HCT116 (cell line): ENCODE data around the gene GALNT17. TPM values are rescaled to one million over a fixed set of nuclear protein-coding genes. Genes with fewer than 3 reads are reported as not detected.

Experiments
- ATAC-seq: fragments of 200-7000 bp; cut with Tn5 transposase; 2 replicates; pipeline ENCODE4 v1.9.1; 2020; ENCODE audit warnings: mild to moderate bottlenecking, moderate library complexity
- BruUV-seq: library from RNA; stranded (reverse); fragments of 400-500 nt; replicated peaks from 2 replicates; lab custom pipeline; 2021; lab: Mats Ljungman, UMichigan
- CTCF ChIA-PET: fragments of 300-600 bp; sonication (Branson Sonifier 250); formaldehyde crosslinking; loops from one replicate; lab custom pipeline; 2021; ENCODE audit warnings: antibody characterized with exemption; lab: Charles Lee
- POLR2A ChIA-PET: fragments of 300-600, 350-600 bp; sonication (Branson Sonifier 250); formaldehyde crosslinking; loops from one replicate; lab custom pipeline; 2021; ENCODE audit warnings: antibody characterized with exemption; lab: Charles Lee
- RAD21 ChIA-PET, 2 experiments: fragments of 300-600 bp; sonication (Branson Sonifier 250); formaldehyde crosslinking; loops; one replicate each; lab custom pipeline; 2023; ENCODE audit warnings: low total read pairs in 2 of 2; ENCODE audit not compliant: uncharacterized antibody in 2 of 2, unreplicated experiment in 2 of 2, low non-redundant PET in 1 of 2; lab: Charles Lee
- DNase-seq: peaks from one replicate; pipeline ENCODE4 v3.0.0-alpha.2; 2010; ENCODE audit warnings: low read depth, low spot score
- H2AFZ ChIP-seq: fragments of 200-600 bp; shearing (Covaris generic), sonication (generic); 2 replicates; pipeline ENCODE4 v1.6.1; 2017; ENCODE audit warnings: low read depth, mixed run types, mixed read lengths, antibody characterized with exemption, low read length; ENCODE audit not compliant: poor library complexity, severe bottlenecking
- H3K27ac ChIP-seq: 2 replicates; pipeline ENCODE4 v1.5.1; 2012; ENCODE audit warnings: low read depth, low read length
- H3K27me3 ChIP-seq: fragments of 200-600 bp; sonication (generic); 2 replicates; pipeline ENCODE4 v1.6.1; 2016; ENCODE audit warnings: mixed run types, low read length, mixed read lengths; ENCODE audit not compliant: insufficient read depth
- H3K36me3 ChIP-seq, 2 experiments: fragments of 200-500 bp in 1 of 2; fragments of 200-600 bp in 1 of 2; sonication (Bioruptor generic) in 1 of 2; sonication (generic) in 1 of 2; 2 replicates each; pipeline versions ENCODE4 v1.5.1 to v1.6.1; 2014 to 2016; ENCODE audit warnings: low read length in 2 of 2, inconsistent platforms in 1 of 2, mixed read lengths in 1 of 2, mixed run types in 1 of 2; ENCODE audit not compliant: insufficient read depth in 2 of 2, control insufficient read depth in 1 of 2
- H3K4me1 ChIP-seq, 2 experiments: fragments of 200-600 bp in 1 of 2; sonication (generic) in 1 of 2; 2 replicates each; pipeline versions ENCODE4 v1.5.1 to v1.6.1; 2012 to 2017; ENCODE audit warnings: low read length in 2 of 2, inconsistent platforms in 1 of 2, mild to moderate bottlenecking in 1 of 2, mixed read lengths in 1 of 2, mixed run types in 1 of 2, moderate library complexity in 1 of 2; ENCODE audit not compliant: insufficient read depth in 2 of 2, control insufficient read depth in 1 of 2
- H3K4me2 ChIP-seq: fragments of 200-600 bp; sonication (generic); 2 replicates; pipeline ENCODE4 v1.6.1; 2017; ENCODE audit warnings: mixed run types, low read length, mixed read lengths
- H3K4me3 ChIP-seq, 2 experiments: fragments of 200-600 bp in 1 of 2; sonication (generic) in 1 of 2; replicated peaks in 1 of 2; 2 replicates each; pipeline ENCODE4 v1.5.1; 2011 to 2016; ENCODE audit warnings: low read length in 2 of 2, control low read depth in 1 of 2, low read depth in 1 of 2, mild to moderate bottlenecking in 1 of 2, mixed read lengths in 1 of 2, mixed run types in 1 of 2
- H3K79me2 ChIP-seq: fragments of 200-600 bp; sonication (generic); 2 replicates; pipeline ENCODE4 v1.6.1; 2017; ENCODE audit warnings: mild to moderate bottlenecking, mixed run types, low read length, moderate library complexity, mixed read lengths; ENCODE audit not compliant: insufficient read depth
- H3K9ac ChIP-seq: fragments of 200-600 bp; sonication (generic); 2 replicates; pipeline ENCODE4 v1.6.1; 2016; ENCODE audit warnings: low read length, mixed read lengths
- H3K9me2 ChIP-seq: fragments of 200-600 bp; sonication (generic), shearing (Covaris generic); 2 replicates; pipeline ENCODE4 v1.6.1; 2017; ENCODE audit warnings: mixed run types, mild to moderate bottlenecking, moderate library complexity; ENCODE audit not compliant: insufficient read depth
- H3K9me3 ChIP-seq, 2 experiments: fragments of 200-500 bp in 1 of 2; fragments of 200-600 bp in 1 of 2; sonication (Bioruptor generic) in 1 of 2; sonication (generic) in 1 of 2; 2 replicates each; pipeline ENCODE4 v1.6.1; 2014 to 2017; ENCODE audit warnings: low read length in 2 of 2, mixed read lengths in 2 of 2, inconsistent platforms in 1 of 2, low read depth in 1 of 2, mild to moderate bottlenecking in 1 of 2, mixed run types in 1 of 2, moderate library complexity in 1 of 2; ENCODE audit not compliant: control insufficient read depth in 1 of 2, insufficient read depth in 1 of 2
- H4K20me1 ChIP-seq: fragments of 200-600 bp; sonication (generic), shearing (Covaris generic); 2 replicates; pipeline ENCODE4 v1.6.1; 2017; ENCODE audit warnings: mixed run types, mild to moderate bottlenecking, moderate library complexity; ENCODE audit not compliant: insufficient read depth
- CEBPB ChIP-seq: IDR thresholded peaks from 2 replicates; pipeline ENCODE4 v1.6.1; 2012; ENCODE audit warnings: low read depth
- EZH2 ChIP-seq: fragments of 200-600 bp; sonication (generic); IDR thresholded peaks from 2 replicates; pipeline ENCODE4 v1.6.1; 2017; ENCODE audit warnings: antibody characterized with exemption, mixed run types
- EZH2phosphoT487 ChIP-seq: fragments of 200-600 bp; IDR thresholded peaks from 2 replicates; pipeline ENCODE4 v1.6.1; 2018; ENCODE audit warnings: antibody characterized with exemption, borderline replicate concordance
- FOSL1 ChIP-seq: IDR thresholded peaks from 2 replicates; pipeline ENCODE4 v1.6.1; 2012; ENCODE audit warnings: low read depth
- POLR2A ChIP-seq: IDR thresholded peaks from 2 replicates; pipeline ENCODE4 v1.7.0; 2011; ENCODE audit warnings: borderline replicate concordance; ENCODE audit not compliant: insufficient read depth, insufficient read length; ENCODE audit errors: extremely low read depth
- POLR2AphosphoS5 ChIP-seq: IDR thresholded peaks from 2 replicates; pipeline ENCODE4 v1.6.1; 2011; ENCODE audit warnings: mild to moderate bottlenecking, low read depth, low read length, moderate library complexity
- RAD21 ChIP-seq: IDR thresholded peaks from 2 replicates; pipeline ENCODE4 v1.6.1; 2012; ENCODE audit warnings: low read depth, mild to moderate bottlenecking
- SIN3A ChIP-seq: IDR thresholded peaks from 2 replicates; pipeline ENCODE4 v1.6.1; 2012; ENCODE audit warnings: low read depth
- SP1 ChIP-seq: IDR thresholded peaks from 2 replicates; pipeline ENCODE4 v1.6.1; 2012; ENCODE audit warnings: low read depth
- SRF ChIP-seq: IDR thresholded peaks from 2 replicates; pipeline ENCODE4 v1.6.1; 2012; ENCODE audit warnings: low read depth
- TCF7L2 ChIP-seq: IDR thresholded peaks from 2 replicates; pipeline ENCODE4 v1.7.0; 2011; ENCODE audit warnings: borderline replicate concordance, inconsistent platforms; ENCODE audit not compliant: insufficient read depth, insufficient read length; ENCODE audit errors: extremely low read depth
- YY1 ChIP-seq: IDR thresholded peaks from 2 replicates; pipeline ENCODE4 v1.6.1; 2011; ENCODE audit warnings: low read length, low read depth, moderate library complexity, mild to moderate bottlenecking; ENCODE audit not compliant: insufficient replicate concordance; ENCODE audit errors: extremely low read depth
- ZNF274 ChIP-seq: fragments of 200-500 bp; sonication (Bioruptor generic); IDR thresholded peaks from 2 replicates; pipeline ENCODE4 v1.6.1; 2014; ENCODE audit warnings: mild to moderate bottlenecking, low read depth, low read length, inconsistent platforms
- intact Hi-C: fragments of 100-400 bp; cut with micrococcal nuclease; formaldehyde crosslinking; loops from 2 replicates; pipeline ENCODE4 v1.10.0; 2022
- total RNA-seq: library from RNA; stranded (reverse); gene quantifications from one replicate; pipeline ENCODE4 v1.2.1, GENCODE V29; 2021; ENCODE audit not compliant: unreplicated experiment
- TF ChIP-seq, protein P1 (sequence below): IDR thresholded peaks from 2 replicates; pipeline ENCODE4 v1.6.1; 2012
- TF ChIP-seq, protein P2 (sequence below): IDR thresholded peaks from 2 replicates; pipeline ENCODE4 v1.6.1; 2012
- TF ChIP-seq, protein P3 (sequence below): IDR thresholded peaks from 2 replicates; pipeline ENCODE4 v1.6.1; 2012; ENCODE audit warnings: low read depth

GALNT17 gene
- total RNA-seq, 1 experiment from 2014 or later: not detected

DNA sequence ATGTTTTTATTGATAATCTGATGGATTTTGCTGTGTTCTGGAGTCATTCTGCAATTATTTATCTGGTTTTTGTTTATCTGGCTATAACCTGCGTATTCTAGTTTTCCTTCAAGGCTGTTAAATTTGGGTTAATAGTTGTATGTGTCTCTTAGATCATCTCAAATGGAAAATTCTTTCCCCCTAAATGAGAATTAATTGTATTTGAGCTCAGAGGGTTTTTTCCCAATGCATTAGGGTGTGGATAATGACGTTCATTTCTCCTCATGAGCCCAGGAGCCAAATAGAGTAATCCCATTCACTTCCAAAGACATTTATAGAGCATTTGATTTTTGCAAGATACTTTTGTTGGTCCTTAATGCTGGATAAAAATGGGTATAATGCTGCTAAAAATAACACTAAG, 564.6 kb downstream of the GALNT17 start (continued):
- TF ChIP-seq, protein P1, sequence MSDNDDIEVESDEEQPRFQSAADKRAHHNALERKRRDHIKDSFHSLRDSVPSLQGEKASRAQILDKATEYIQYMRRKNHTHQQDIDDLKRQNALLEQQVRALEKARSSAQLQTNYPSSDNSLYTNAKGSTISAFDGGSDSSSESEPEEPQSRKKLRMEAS: no peak
- TF ChIP-seq TCF7L2 (no peak), EZH2 (no peak), YY1 (no peak), SIN3A (no peak), POLR2A (no peak), RAD21 (no peak), POLR2AphosphoS5 (no peak), SP1 (no peak)
- TF ChIP-seq, protein P2, sequence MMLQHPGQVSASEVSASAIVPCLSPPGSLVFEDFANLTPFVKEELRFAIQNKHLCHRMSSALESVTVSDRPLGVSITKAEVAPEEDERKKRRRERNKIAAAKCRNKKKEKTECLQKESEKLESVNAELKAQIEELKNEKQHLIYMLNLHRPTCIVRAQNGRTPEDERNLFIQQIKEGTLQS: no peak

DNA sequence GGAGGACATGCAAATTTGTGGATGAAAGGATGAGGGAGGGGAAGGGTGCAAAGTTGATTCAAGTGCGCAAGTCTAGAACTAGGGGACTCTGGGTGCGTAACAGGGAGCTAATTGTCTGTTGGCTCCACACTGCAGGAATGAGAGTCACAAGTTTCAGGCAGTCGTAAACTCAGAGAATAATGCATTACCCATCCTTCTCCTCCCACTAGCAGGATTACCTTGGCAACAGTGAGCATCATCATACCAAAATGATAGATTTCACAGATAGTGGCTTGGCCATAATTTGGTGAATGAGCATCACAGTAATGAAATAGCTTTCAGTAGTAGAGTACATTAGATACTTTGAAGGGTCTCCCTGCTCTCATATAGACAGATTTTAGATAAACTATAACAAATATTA, 565.5 kb downstream of the GALNT17 start:
- no peaks in the 10 kb centered on the region for H3K27me3 ChIP-seq
- ChIA-PET POLR2A (no interaction called here), CTCF (no interaction called here), RAD21 (no interaction called here)
- intact Hi-C loops: no loop called here
- TF ChIP-seq RAD21 (no peak), EZH2phosphoT487 (no peak), SIN3A (no peak), POLR2AphosphoS5 (no peak), SRF (no peak), ZNF274 (no peak), CEBPB (no peak), TCF7L2 (no peak), FOSL1 (no peak)
- TF ChIP-seq, protein P2: no peak
- TF ChIP-seq, protein P1: no peak
- TF ChIP-seq, protein P3, sequence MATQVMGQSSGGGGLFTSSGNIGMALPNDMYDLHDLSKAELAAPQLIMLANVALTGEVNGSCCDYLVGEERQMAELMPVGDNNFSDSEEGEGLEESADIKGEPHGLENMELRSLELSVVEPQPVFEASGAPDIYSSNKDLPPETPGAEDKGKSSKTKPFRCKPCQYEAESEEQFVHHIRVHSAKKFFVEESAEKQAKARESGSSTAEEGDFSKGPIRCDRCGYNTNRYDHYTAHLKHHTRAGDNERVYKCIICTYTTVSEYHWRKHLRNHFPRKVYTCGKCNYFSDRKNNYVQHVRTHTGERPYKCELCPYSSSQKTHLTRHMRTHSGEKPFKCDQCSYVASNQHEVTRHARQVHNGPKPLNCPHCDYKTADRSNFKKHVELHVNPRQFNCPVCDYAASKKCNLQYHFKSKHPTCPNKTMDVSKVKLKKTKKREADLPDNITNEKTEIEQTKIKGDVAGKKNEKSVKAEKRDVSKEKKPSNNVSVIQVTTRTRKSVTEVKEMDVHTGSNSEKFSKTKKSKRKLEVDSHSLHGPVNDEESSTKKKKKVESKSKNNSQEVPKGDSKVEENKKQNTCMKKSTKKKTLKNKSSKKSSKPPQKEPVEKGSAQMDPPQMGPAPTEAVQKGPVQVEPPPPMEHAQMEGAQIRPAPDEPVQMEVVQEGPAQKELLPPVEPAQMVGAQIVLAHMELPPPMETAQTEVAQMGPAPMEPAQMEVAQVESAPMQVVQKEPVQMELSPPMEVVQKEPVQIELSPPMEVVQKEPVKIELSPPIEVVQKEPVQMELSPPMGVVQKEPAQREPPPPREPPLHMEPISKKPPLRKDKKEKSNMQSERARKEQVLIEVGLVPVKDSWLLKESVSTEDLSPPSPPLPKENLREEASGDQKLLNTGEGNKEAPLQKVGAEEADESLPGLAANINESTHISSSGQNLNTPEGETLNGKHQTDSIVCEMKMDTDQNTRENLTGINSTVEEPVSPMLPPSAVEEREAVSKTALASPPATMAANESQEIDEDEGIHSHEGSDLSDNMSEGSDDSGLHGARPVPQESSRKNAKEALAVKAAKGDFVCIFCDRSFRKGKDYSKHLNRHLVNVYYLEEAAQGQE: no peak
- ATAC-seq: no peak
- no peaks in the 10 kb centered on the region for H3K9me2 ChIP-seq
- H3K79me2 ChIP-seq: no peaks in the 10 kb centered on the region
- peaks cover 0 to 4% of the 10 kb centered on the region in 2 experiments; a peak in 2 of 4 replicates for H3K9me3 ChIP-seq
- no peak overlapping the region for H3K4me2 ChIP-seq
- H2AFZ ChIP-seq: no peak overlapping the region
- H3K27ac ChIP-seq: no peak overlapping the region
- BruUV-seq: no TSS peak
- H3K9ac ChIP-seq: no peak overlapping the region
- H3K36me3 ChIP-seq: no peaks in the 10 kb centered on the region
- no peak overlapping the region for H3K4me3 ChIP-seq
- DNase-seq: no peak
- no peaks in the 10 kb centered on the region for H3K4me1 ChIP-seq
- no peaks in the 10 kb centered on the region for H4K20me1 ChIP-seq
